Measurements from ENCODE around the gene CYP3A5. TPM values are rescaled to one million over a fixed set of nuclear protein-coding genes. Genes with fewer than 3 reads are reported as not detected.

CYP3A5 gene
- total RNA-seq, 1 experiment from 2014 or later, result not detected

DNA sequence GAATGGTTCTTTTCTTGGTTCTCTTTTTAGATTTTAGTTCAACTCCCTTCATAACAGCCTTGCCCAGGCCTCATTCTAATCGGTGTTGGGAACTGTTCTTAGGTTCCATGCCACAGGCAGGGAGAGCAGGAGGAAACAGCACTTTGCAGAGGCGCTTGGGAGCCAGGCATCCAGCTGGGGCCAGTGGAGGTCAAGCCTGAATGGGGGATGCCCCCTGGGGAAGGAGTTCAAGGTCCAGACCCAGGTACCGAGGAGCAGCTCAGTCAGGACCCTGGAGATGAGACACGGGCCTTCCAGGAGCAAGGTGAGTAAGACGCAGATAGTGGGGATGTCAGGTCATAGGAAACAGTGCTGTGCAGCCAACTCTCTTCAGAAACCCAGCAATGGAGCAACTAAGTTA lies 58.5 kb downstream of the CYP3A5 start:
- no TSS peak for BruUV-seq (replicated peaks)
- no peaks in the 10 kb centered on the region for H3K27me3 ChIP-seq (ENCODE audit: low read length)
- intact Hi-C loops (cut with micrococcal nuclease), result no loop called here
- H3K4me3 ChIP-seq (ENCODE audit: low read length), result no peak overlapping the region
- peaks cover 57% of the 10 kb centered on the region for H3K36me3 ChIP-seq (ENCODE audit: low read depth, low read length)
- H3K79me2 ChIP-seq (ENCODE audit: low read length), result peaks cover 32% of the 10 kb centered on the region
- no peak overlapping the region for H3K4me2 ChIP-seq (ENCODE audit: low read length)
- H2AFZ ChIP-seq (ENCODE audit: low read length), result no peak overlapping the region
- CTCF ChIA-PET, result no interaction called here
- H3F3A ChIP-seq (ENCODE audit: low read length, unreplicated experiment), result no peaks in the 10 kb centered on the region
- H3K9me2 ChIP-seq (replicated peaks; ENCODE audit: low read length), result no peaks in the 10 kb centered on the region
- H3K27ac ChIP-seq (ENCODE audit: low read length), result no peak overlapping the region
- DNase-seq (no peak), ATAC-seq (no peak)
- TF ChIP-seq, protein P1, sequence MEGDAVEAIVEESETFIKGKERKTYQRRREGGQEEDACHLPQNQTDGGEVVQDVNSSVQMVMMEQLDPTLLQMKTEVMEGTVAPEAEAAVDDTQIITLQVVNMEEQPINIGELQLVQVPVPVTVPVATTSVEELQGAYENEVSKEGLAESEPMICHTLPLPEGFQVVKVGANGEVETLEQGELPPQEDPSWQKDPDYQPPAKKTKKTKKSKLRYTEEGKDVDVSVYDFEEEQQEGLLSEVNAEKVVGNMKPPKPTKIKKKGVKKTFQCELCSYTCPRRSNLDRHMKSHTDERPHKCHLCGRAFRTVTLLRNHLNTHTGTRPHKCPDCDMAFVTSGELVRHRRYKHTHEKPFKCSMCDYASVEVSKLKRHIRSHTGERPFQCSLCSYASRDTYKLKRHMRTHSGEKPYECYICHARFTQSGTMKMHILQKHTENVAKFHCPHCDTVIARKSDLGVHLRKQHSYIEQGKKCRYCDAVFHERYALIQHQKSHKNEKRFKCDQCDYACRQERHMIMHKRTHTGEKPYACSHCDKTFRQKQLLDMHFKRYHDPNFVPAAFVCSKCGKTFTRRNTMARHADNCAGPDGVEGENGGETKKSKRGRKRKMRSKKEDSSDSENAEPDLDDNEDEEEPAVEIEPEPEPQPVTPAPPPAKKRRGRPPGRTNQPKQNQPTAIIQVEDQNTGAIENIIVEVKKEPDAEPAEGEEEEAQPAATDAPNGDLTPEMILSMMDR (conservative IDR thresholded peaks at IDR 0.05; ENCODE audit: low read depth, low read length), result no peak
- TF ChIP-seq EZH2phosphoT487 (IDR thresholded peaks at IDR 0.05; ENCODE audit: borderline replicate concordance, low read length), result no peak
- TF ChIP-seq EZH2 (IDR thresholded peaks at IDR 0.05; ENCODE audit: low read length, unreplicated experiment), result no peak
- no peaks in the 10 kb centered on the region for H3K9me3 ChIP-seq (ENCODE audit: low read length)
- no peak overlapping the region for H3K9ac ChIP-seq (ENCODE audit: low read length)
- H3K4me1 ChIP-seq (ENCODE audit: insufficient read depth, low read length), result peaks cover 21% of the 10 kb centered on the region
- POLR2A ChIA-PET (ENCODE audit: unreplicated experiment), result no interaction called here
- H4K20me1 ChIP-seq (ENCODE audit: low read length), result no peaks in the 10 kb centered on the region

DNA sequence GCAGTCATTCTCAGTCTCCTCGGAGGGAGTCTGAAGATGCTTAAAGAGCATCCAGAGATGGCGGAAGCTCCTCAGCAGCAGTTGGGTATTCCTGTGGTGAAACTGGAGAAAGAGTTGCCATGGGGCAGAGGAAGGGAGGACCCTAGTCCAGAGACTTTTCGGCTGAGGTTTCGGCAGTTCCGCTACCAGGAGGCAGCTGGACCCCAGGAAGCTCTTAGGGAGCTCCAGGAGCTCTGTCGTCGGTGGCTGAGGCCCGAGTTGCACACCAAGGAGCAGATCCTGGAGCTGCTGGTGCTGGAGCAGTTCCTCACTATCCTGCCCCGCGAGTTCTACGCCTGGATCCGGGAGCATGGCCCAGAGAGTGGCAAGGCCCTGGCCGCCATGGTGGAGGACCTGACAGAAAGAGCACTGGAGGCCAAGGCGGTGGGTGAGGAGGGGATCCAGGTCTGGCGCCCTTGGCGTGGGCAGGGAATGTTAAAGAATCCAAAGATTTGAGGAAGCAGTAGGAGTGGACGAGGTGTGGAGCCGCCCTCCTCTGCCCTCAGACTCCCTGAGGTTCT lies 60.1 kb downstream of the CYP3A5 start:
- no peaks in the 10 kb centered on the region for H3F3A ChIP-seq (ENCODE audit: low read length, unreplicated experiment)
- ChIA-PET POLR2A (ENCODE audit: unreplicated experiment) (no interaction called here), CTCF (no interaction called here)
- BruUV-seq (replicated peaks), result no TSS peak
- no peak overlapping the region for H2AFZ ChIP-seq (ENCODE audit: low read length)
- H3K4me1 ChIP-seq (ENCODE audit: insufficient read depth, low read length), result peaks cover 21% of the 10 kb centered on the region
- no peak overlapping the region for H3K9ac ChIP-seq (ENCODE audit: low read length)
- no peaks in the 10 kb centered on the region for H3K9me2 ChIP-seq (replicated peaks; ENCODE audit: low read length)
- peaks cover 32% of the 10 kb centered on the region for H3K79me2 ChIP-seq (ENCODE audit: low read length)
- intact Hi-C loops (cut with micrococcal nuclease), result loop anchor here (5.0 kb wide), 2 partner anchors 218 to 298 kb away; partner anchors contain the start of gene TRIM4
- peak overlapping the region; percentile 54; the same call in 1 of the 2 replicates for H3K27ac ChIP-seq (ENCODE audit: low read length)
- peak overlapping the region; percentile 98; the same call in 1 of the 2 replicates for H3K4me2 ChIP-seq (ENCODE audit: low read length)
- no peaks in the 10 kb centered on the region for H3K27me3 ChIP-seq (ENCODE audit: low read length)
- peaks cover 47% of the 10 kb centered on the region for H3K36me3 ChIP-seq (ENCODE audit: low read depth, low read length)
- TF ChIP-seq, protein P1 (conservative IDR thresholded peaks at IDR 0.05; ENCODE audit: low read depth, low read length), result no peak
- TF ChIP-seq EZH2phosphoT487 (IDR thresholded peaks at IDR 0.05; ENCODE audit: borderline replicate concordance, low read length) (no peak), EZH2 (IDR thresholded peaks at IDR 0.05; ENCODE audit: low read length, unreplicated experiment) (no peak)
- no peak overlapping the region for H3K4me3 ChIP-seq (ENCODE audit: low read length)
- H3K9me3 ChIP-seq (ENCODE audit: low read length), result no peaks in the 10 kb centered on the region
- DNase-seq (no peak), ATAC-seq (no peak)
- no peaks in the 10 kb centered on the region for H4K20me1 ChIP-seq (ENCODE audit: low read length)

DNA sequence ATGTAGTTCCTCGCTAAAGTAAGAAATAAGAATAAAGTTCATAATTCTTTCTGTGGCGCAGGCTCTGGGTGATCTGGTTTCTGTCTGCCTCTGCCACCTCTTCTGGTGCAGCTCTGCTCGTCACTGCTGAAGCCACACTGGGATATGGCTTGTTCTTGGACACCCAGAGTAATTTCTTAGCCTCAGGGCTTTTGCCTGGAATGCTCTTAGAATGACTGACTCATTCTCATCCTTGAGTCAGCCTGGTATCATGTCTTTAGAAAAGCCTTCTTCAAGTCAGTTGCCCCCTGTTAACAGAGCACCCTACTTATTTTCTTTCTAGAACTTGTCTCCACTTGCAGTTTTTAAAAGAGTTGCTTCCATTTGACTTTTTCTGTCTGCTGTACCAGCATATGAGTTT lies 61.1 kb downstream of the CYP3A5 start:
- CTCF ChIA-PET, result no interaction called here
- H3K36me3 ChIP-seq (ENCODE audit: low read depth, low read length), result peaks cover 38% of the 10 kb centered on the region
- H3K27me3 ChIP-seq (ENCODE audit: low read length), result no peaks in the 10 kb centered on the region
- no peak overlapping the region for H2AFZ ChIP-seq (ENCODE audit: low read length)
- POLR2A ChIA-PET (ENCODE audit: unreplicated experiment), result no interaction called here
- H3K9me3 ChIP-seq (ENCODE audit: low read length), result no peaks in the 10 kb centered on the region
- ATAC-seq (peak; percentile 47), DNase-seq (peak; percentile 94)
- peak overlapping the region; percentile 98 for H3K4me2 ChIP-seq (ENCODE audit: low read length)
- H3K79me2 ChIP-seq (ENCODE audit: low read length), result peaks cover 32% of the 10 kb centered on the region
- no peak overlapping the region; the same call in 1 of the 2 replicates for H3K9ac ChIP-seq (ENCODE audit: low read length)
- H3K4me3 ChIP-seq (ENCODE audit: low read length), result peak overlapping the region; percentile 96; the same call in 1 of the 2 replicates
- no peaks in the 10 kb centered on the region for H3F3A ChIP-seq (ENCODE audit: low read length, unreplicated experiment)
- H3K9me2 ChIP-seq (replicated peaks; ENCODE audit: low read length), result no peaks in the 10 kb centered on the region
- peaks cover 21% of the 10 kb centered on the region for H3K4me1 ChIP-seq (ENCODE audit: insufficient read depth, low read length)
- BruUV-seq (replicated peaks), result no TSS peak
- peak overlapping the region; percentile 54 for H3K27ac ChIP-seq (ENCODE audit: low read length)
- intact Hi-C loops (cut with micrococcal nuclease), result loop anchor here (5.0 kb wide), 2 partner anchors 219 to 299 kb away; partner anchors contain the start of gene TRIM4
- TF ChIP-seq EZH2 (IDR thresholded peaks at IDR 0.05; ENCODE audit: low read length, unreplicated experiment), result no peak
- TF ChIP-seq, protein P1 (conservative IDR thresholded peaks at IDR 0.05; ENCODE audit: low read depth, low read length), result no peak
- TF ChIP-seq EZH2phosphoT487 (IDR thresholded peaks at IDR 0.05; ENCODE audit: borderline replicate concordance, low read length), result no peak
- no peaks in the 10 kb centered on the region for H4K20me1 ChIP-seq (ENCODE audit: low read length)

All from PC-3 (cell line).